ENCODE data around the gene FAM20A.

DNA sequence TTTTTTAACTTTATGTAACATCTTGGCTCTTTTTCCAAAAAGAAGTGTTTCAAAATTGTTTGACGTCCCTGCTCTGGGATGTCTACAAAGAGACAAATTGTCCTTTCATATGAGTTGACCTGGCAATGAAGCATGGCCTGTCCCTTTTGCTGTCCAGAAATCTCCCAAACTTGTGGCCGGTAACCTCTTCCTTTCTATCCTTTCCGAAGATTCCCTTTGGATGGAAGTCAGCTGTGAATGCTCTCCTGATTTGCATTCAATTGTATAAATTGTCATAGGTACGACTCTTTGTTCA lies 40.9 kb upstream of the FAM20A start:
- TF ChIP-seq ZNF274 (IDR thresholded peaks at IDR 0.05; ENCODE audit: low read depth, low read length) (no peak), SUZ12 (IDR thresholded peaks at IDR 0.05; ENCODE audit: extremely low read depth, insufficient read depth, insufficient read length) (no peak), YY1 (IDR thresholded peaks at IDR 0.05; ENCODE audit: insufficient read depth, insufficient read length) (no peak)

All from NT2/D1 (cell line).